ENCODE results near the gene AHRR.

AHRR gene

DNA sequence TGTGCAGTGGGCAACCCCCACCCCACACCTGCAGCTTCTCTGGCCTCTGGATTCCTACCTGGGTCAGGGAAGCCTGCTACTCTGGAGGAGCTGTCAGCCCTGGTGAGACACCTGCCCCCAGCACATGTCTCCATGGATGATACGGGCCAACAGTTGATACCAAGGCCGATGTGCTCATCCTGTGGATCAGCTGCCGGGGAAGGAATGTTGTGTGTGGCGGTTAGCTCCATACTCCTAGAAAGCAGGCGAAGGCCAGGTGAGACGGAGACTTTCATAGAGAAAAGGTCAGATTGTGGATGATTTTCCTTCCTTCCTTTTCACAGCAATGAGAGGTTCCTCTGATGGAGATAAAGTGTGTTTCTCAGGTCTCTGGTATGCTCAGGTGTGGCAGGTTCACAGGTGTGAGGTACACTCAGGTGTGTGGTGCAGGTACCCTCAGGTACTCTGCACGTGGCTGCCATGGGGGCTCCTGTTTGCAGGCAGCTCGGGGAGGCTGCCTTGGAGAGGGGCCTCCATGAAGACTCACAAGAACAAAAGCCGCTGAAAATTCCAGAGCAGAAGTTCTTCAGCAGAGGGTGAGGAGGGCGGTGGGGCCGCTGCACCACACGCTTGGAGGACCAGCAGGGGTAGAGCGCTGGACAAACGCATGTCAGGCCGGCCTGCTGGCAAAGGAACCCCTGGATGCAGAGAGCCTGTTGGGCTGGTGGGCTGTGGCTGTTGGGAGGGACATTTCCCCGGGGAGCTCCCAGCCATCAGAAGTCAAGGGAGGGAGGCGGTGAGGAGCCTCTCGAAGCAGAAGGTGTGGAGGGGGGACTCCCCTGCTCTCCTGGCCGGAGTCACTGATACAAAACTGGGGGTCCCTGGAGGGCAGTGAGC is 5.1 kb upstream of the AHRR start:
- peaks cover 10% of the 10 kb centered on the region for H3K36me3 Mint-ChIP-seq (ENCODE audit: insufficient read depth)
- H3K27ac Mint-ChIP-seq (ENCODE audit: low read depth) = peak overlapping the region; percentile 51
- peaks cover 8% of the 10 kb centered on the region for H3K4me1 Mint-ChIP-seq
- ATAC-seq (replicated peaks; ENCODE audit: extremely low read depth, poor library complexity, severe bottlenecking) = no peak
- no peak overlapping the region for H3K4me3 Mint-ChIP-seq
- no peaks in the 10 kb centered on the region for H3K9me3 Mint-ChIP-seq
- H3K27me3 Mint-ChIP-seq = peaks cover 18% of the 10 kb centered on the region
- DNase-seq (ENCODE audit: low spot score in 2 of 2) = no peak

DNA sequence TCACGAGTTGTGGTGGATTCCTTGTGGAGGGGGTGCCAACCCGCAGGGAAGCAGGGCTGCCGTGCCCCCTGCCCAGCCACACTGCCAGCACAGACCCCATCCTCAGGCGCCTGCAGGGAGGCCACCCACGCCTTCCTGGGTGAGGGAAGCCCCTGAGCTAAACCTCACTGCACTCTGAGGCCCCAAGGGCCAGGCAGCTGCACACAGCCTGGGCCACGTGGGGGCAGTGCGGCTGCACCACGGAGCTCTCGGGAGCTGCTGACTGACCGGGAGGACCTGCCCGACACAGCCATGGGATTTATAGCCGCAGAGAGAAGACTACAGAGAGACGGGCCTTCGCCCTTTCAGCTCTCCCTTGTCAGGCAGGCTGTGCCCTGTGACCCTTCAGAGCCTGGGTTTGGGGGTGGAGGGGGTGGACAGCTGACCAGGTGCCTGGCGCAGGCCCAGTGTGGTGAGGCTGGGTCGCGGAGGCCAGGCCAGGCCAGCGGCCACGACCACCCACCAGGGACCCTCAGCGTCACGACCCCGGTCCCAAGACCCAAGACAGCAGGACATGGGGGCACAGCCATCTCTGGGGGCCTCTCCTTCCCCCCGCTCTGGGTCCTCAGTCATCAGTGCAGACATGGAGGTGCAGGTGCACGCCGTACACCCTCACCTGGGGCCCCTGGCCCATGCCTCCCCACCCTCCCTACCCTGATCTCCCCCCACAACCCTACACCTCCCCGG is 4.3 kb upstream of the AHRR start:
- H3K4me3 Mint-ChIP-seq = no peak overlapping the region
- no peak for DNase-seq (ENCODE audit: low spot score in 2 of 2)
- H3K27ac Mint-ChIP-seq (ENCODE audit: low read depth) = peak overlapping the region; percentile 51
- peaks cover 8% of the 10 kb centered on the region for H3K4me1 Mint-ChIP-seq
- no peaks in the 10 kb centered on the region for H3K9me3 Mint-ChIP-seq
- H3K36me3 Mint-ChIP-seq (ENCODE audit: insufficient read depth) = peaks cover 8% of the 10 kb centered on the region
- no peak for ATAC-seq (replicated peaks; ENCODE audit: extremely low read depth, poor library complexity, severe bottlenecking)
- H3K27me3 Mint-ChIP-seq = peaks cover 18% of the 10 kb centered on the region

DNA sequence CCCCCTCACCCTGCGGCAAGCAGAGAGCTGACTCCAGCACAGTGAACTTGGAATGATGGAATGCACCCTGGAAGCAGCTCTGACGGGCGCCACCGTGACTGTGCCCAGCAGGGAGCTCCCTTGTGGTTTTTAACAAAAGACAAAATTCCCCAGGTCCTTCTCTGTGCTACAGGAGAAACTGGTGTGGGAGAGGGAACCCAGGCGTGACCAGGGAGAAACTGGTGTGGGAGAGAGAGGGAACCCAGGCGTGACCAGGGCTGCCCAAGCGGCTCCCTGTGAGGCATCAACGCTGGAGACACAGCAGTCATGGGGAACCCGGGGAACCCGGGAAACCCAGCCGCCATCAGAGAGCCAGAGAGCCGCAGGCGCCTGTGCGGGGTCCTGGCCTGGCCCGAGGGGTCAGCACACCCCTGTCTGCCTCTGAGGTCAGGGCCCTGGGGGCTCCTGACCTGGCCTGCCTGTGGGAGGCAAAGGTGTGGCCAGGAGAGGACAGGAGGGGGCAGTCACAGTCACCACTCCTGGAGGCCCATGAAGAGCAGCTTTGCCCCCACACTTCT is 3.1 kb upstream of the AHRR start:
- ATAC-seq (replicated peaks; ENCODE audit: extremely low read depth, poor library complexity, severe bottlenecking) (no peak), DNase-seq (ENCODE audit: low spot score in 2 of 2) (no peak)
- H3K4me1 Mint-ChIP-seq = peaks cover 8% of the 10 kb centered on the region
- H3K4me3 Mint-ChIP-seq = no peak overlapping the region
- H3K9me3 Mint-ChIP-seq = no peaks in the 10 kb centered on the region
- no peak overlapping the region for H3K27ac Mint-ChIP-seq (ENCODE audit: low read depth)
- peaks cover 20% of the 10 kb centered on the region for H3K27me3 Mint-ChIP-seq
- H3K36me3 Mint-ChIP-seq (ENCODE audit: insufficient read depth) = peaks cover 6% of the 10 kb centered on the region

DNA sequence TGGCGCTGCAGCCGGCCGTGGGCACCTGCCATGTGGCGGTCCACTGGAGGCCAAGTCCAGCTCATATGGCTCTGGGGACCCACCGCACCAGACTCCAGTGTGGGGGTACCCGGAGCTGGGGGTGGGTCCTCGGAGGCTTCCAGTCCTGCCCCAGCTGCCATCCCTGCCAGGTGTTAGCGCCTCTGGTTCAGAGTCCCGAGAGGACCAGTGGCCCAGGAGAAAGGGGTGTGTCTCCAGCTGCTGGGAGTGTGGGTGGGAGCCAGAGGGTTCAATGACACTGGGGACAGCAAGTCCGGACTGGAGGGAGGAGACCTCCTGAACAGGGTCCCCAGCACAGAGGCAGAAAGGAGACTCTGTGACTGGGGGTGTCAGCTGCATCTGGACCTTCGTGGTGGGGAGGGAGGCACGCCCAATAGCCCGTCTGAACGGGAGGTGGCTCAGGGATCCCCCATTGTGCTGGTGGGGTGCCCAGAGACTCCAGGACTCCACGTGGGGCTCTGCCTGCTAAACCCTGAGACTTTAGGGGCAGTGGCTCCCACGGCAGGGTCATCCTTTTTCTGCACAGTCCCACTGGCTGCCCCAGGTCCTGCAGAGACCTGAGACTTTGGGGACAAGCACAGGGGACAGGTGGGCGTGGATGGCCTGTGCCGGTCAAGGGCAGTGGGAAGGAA is 2.4 kb upstream of the AHRR start:
- DNase-seq (ENCODE audit: low spot score in 2 of 2) (no peak), ATAC-seq (replicated peaks; ENCODE audit: extremely low read depth, poor library complexity, severe bottlenecking) (no peak)
- peaks cover 6% of the 10 kb centered on the region for H3K36me3 Mint-ChIP-seq (ENCODE audit: insufficient read depth)
- H3K4me3 Mint-ChIP-seq = no peak overlapping the region
- peaks cover 27% of the 10 kb centered on the region for H3K27me3 Mint-ChIP-seq
- no peak overlapping the region for H3K27ac Mint-ChIP-seq (ENCODE audit: low read depth)
- no peaks in the 10 kb centered on the region for H3K9me3 Mint-ChIP-seq
- peaks cover 8% of the 10 kb centered on the region for H3K4me1 Mint-ChIP-seq

DNA sequence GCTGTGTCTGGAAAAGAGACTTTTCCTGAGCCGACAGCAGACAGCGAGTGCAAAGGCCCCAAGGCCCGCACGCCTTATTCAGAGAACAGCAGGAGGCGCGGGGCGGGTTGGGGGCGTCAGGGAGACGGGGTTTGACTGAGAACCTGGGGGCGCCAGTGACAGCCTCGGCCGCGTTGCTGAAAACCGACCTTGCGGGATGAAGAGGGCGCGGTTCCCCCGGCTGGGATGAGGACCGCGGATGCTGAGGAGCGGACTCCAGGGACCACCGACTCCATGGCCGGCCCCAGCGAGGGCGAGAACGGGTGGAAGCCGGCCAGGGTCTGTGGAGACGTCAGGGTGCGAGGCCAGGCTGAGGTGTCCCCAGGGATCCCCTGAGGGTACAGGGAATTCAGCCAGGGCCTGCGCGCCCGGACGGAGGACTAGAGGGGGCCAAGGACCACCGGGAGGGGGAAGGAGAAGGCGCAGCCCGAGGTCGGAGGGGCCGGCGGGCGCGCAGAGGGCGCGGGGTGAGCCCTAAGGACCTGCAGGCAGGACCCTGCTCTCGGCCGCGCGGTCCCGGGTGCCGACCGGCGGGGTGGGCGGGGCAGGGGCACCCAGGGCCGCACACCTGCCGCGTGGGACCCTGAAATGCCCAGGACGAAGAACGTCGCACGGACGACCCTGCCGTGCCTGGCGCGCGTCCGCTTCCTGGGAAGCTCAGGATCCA is 837 bp upstream of the AHRR start:
- Mint-ChIP-seq H3K36me3 (ENCODE audit: insufficient read depth) (peaks cover 2% of the 10 kb centered on the region), H3K27ac (ENCODE audit: low read depth) (peak overlapping the region; percentile 62), H3K9me3 (no peaks in the 10 kb centered on the region), H3K27me3 (peaks cover 35% of the 10 kb centered on the region), H3K4me3 (peak overlapping the region; percentile 67), H3K4me1 (peaks cover 8% of the 10 kb centered on the region)
- DNase-seq (ENCODE audit: low spot score in 2 of 2) = no peak
- ATAC-seq (replicated peaks; ENCODE audit: extremely low read depth, poor library complexity, severe bottlenecking) = no peak

DNA sequence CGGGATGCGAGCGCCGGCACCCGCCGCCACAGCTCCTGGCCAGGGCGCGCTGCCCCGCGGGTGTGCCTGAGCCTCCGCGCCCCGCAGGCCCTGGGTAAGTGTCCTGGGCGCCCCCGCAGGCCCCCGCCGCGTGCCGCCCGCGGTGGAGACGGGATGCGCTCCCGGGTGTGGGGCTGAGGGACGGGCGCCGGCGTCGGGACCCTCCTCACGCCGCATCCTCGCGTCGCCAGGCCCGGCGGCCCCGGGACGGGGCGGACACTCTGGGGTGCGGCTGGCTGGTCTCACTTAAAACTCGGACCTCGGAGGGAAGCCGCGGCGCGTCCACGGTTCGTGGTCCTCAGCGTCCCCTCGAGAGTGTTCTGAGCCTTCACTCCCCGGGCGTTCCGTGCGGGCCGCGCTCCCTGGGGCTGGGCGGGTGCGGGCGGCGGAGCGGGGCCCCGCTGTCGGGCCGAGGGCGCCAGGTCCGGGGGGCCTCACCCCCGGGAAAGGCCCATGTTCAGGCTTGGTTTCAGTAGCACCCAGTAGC is 275 bp downstream of the AHRR start:
- Mint-ChIP-seq H3K36me3 (ENCODE audit: insufficient read depth) (peaks cover 4% of the 10 kb centered on the region), H3K27me3 (peaks cover 44% of the 10 kb centered on the region), H3K27ac (ENCODE audit: low read depth) (no peak overlapping the region), H3K4me1 (no peaks in the 10 kb centered on the region), H3K9me3 (no peaks in the 10 kb centered on the region), H3K4me3 (no peak overlapping the region)
- no peak for DNase-seq (ENCODE audit: low spot score in 2 of 2)
- ATAC-seq (replicated peaks; ENCODE audit: extremely low read depth, poor library complexity, severe bottlenecking) = no peak

DNA sequence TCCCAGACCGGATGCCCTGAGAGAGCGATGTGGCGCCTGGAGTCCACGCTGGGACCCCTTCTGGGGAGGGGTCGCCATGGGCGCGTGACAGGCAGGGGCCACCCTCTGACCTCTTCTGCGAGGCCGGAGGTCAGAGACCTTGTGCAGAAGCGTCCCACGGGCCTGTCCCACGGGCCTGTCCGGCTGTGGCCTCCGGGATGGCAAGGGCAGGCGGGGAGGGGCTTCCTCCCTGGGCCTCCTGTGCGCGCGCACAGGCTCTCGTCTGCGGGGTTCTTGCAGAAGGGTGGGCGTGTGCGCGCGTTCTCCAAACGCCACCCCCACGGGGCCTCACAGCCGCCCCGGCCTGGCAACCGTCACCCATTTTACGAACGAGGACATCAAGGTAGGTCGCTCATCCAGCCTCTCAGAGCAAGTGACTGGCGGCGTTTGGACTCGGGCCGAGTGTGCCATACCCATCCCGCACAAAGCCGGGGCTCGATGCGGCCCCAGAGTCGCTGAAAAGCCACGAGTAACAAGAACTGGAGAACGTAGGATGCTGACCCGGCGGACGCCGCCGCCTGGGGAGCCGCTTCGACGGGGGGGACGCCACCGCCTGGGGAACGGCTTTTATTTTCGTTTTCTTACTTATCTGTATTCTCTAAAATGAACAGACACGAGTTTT is 897 bp downstream of the AHRR start:
- no peak for DNase-seq (ENCODE audit: low spot score in 2 of 2)
- Mint-ChIP-seq H3K27ac (ENCODE audit: low read depth) (no peak overlapping the region), H3K4me1 (no peaks in the 10 kb centered on the region), H3K36me3 (ENCODE audit: insufficient read depth) (peaks cover 4% of the 10 kb centered on the region), H3K4me3 (peak overlapping the region; percentile 45), H3K9me3 (no peaks in the 10 kb centered on the region), H3K27me3 (peaks cover 49% of the 10 kb centered on the region)
- no peak for ATAC-seq (replicated peaks; ENCODE audit: extremely low read depth, poor library complexity, severe bottlenecking)

DNA sequence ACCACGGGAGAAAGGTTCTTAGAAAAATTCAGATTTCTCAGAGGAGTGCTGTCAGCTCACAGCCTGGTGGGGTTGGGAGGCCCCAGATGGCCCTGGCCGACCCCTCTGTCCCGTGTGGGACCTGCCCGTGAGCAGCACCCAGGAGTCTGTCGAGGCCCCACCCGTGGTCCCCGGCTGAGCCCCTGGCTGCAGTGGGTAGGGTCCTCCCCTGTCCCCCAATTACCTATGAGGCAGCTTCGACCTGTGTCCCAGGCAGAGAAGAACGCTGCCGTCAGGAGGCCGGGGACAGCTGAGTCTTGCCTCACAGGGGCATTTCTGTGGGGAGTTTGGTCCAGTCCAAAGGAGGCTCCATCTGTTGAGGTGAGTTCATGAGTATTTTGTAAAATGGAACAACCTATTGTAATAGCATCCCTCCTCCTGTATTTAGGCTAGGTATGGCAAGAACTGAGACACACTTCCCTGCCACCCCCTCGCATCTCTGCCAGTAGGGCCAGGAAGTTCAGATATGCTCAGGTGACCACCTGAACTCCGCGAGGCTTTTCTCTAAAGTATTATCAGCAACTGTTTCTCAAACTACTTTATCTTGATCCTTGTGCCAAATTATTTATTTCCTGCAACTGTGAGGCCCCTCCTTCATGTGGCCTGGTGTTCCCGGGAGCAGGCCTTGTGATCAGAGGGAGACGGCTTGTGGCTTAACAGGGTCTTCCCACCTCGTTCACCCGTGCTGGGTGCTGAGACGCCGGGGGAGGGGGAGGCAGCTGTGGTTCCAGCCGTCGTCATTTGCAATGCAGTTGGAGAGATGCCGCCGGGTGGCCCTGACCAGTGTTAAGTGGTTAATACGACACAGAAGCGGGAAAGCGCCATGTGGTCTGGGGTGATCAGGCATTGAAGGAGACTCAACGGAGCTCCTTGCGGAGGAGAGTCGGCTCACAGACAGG is 1.7 kb downstream of the AHRR start:
- no peak overlapping the region for H3K27ac Mint-ChIP-seq (ENCODE audit: low read depth)
- H3K9me3 Mint-ChIP-seq = no peaks in the 10 kb centered on the region
- H3K27me3 Mint-ChIP-seq = peaks cover 55% of the 10 kb centered on the region
- H3K4me1 Mint-ChIP-seq = no peaks in the 10 kb centered on the region
- H3K4me3 Mint-ChIP-seq = peak overlapping the region; percentile 45
- ATAC-seq (replicated peaks; ENCODE audit: extremely low read depth, poor library complexity, severe bottlenecking) = no peak
- DNase-seq (ENCODE audit: low spot score in 2 of 2) = no peak
- peaks cover 4% of the 10 kb centered on the region for H3K36me3 Mint-ChIP-seq (ENCODE audit: insufficient read depth)

DNA sequence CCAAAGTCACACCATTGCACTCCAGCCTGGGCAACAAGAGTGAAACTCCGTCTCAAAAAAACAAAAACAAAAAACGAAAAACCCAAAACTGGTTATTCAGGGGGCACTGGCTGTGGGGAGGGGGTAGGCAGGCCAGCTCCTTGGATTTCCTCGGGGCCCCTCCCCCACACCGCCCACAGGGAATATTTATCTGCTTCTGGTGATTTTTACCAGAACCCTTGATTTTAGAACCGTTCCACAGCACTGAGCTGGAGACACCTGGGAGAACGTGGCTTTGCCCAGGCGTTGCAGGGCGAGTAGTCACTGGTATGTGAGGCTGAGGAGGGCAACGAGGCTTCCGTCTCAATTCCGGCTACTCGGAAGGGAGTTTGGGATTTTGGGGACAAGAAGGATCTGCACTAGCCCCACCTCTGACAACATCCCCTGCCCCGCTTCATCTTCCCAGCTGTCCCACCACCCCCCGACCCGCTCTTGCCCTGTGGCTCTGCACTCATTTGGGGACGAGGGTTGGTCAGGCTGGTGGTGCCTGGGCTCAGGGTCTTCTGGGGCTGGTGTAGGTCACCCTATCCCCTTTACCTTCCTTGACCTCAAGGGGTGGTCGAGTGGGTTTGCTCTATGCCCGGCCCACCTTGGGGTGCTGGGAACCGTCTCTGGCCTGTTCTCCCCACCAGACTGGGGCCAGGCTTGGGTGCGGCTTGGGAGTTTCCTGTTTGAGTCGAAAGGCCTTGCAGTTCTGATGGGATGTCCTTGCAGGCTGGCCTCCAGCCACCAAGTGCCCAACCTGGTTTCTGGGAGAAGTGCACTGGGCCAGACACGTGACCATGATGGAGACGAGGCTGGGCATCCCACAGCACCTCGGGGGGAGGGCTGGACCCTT is 3.5 kb downstream of the AHRR start:
- Mint-ChIP-seq H3K9me3 (no peaks in the 10 kb centered on the region), H3K27me3 (peaks cover 56% of the 10 kb centered on the region), H3K36me3 (ENCODE audit: insufficient read depth) (peaks cover 4% of the 10 kb centered on the region), H3K4me1 (no peaks in the 10 kb centered on the region), H3K4me3 (no peak overlapping the region), H3K27ac (ENCODE audit: low read depth) (no peak overlapping the region)
- DNase-seq (ENCODE audit: low spot score in 2 of 2) (no peak), ATAC-seq (replicated peaks; ENCODE audit: extremely low read depth, poor library complexity, severe bottlenecking) (no peak)

DNA sequence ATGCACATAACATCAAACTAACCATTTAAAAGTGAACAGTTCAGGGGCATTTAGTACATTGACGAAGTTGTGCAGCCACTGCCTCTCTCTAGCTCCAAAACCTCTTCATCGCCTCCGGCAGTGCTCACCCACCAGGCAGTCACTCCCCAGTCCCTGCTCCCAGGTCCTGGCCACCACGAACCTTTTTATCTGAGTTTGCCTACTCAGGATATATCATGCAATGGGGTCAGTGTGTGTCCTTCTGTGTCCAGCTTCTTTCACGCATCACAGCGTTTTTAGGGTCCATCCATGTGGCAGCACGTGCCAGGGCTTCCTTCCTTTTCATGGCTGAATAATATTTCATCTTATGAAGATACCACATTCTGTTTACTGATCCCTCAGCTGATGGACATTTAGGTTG is 4.6 kb downstream of the AHRR start:
- Mint-ChIP-seq H3K27ac (ENCODE audit: low read depth) (no peak overlapping the region), H3K4me1 (no peaks in the 10 kb centered on the region), H3K9me3 (no peaks in the 10 kb centered on the region), H3K27me3 (peaks cover 47% of the 10 kb centered on the region), H3K36me3 (ENCODE audit: insufficient read depth) (peaks cover 3% of the 10 kb centered on the region), H3K4me3 (no peak overlapping the region)
- DNase-seq (ENCODE audit: low spot score in 2 of 2) (no peak), ATAC-seq (replicated peaks; ENCODE audit: extremely low read depth, poor library complexity, severe bottlenecking) (no peak)
